Superior temporal gyrus (tissue), 1 donor: ENCODE data around the gene H2AZ2.
"Not testable (repeated sequence)": the region's sequence is repeated elsewhere in the genome, so short reads cannot be mapped to it uniquely, and the experiment has no call there.

Experiments
- DNase-seq: peaks from one replicate; pipeline ENCODE4 v3.0.0-alpha.2; 2016; ENCODE audit errors: extremely low spot score

H2AZ2 gene

DNA sequence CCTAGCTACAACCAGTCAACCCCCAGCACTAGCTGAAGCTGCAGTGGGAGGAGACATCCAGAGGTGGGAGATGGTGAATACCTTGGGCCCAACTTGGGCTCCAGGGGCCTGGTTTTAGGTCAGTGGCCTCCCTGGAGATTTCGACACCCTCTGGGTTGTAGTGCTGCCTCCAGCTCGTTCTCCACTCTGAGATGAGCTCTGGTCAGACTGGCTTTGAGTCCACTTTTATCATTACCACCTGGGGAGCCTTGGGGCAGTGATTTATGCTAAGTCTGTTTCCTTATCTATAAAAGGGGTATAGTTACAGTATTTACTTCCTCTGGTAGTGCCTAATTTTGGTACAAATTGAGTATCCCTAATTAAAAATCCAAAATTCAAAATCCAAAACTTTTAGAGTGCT, 28.6 kb downstream of the H2AZ2 start:
- DNase-seq = no peak

DNA sequence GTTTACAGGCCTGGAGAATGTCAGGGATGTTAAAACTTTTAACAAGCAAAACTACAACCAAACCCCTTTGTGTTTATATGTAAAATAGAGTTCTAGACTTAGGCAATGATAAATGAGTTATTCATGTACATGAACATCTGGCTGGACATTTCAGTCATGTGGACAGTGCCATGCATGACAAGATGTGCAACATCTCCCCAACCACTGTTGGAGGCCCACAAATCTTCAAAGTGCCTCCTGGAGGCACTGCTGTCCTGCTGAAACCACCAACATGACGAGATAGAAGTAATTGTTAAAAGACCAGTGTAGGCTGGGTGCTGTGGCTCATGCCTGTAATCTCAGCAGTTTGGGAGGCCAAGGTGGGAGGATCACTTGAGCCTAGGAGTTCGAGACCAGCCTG, 33.0 kb downstream of the H2AZ2 start:
- DNase-seq = no peak

DNA sequence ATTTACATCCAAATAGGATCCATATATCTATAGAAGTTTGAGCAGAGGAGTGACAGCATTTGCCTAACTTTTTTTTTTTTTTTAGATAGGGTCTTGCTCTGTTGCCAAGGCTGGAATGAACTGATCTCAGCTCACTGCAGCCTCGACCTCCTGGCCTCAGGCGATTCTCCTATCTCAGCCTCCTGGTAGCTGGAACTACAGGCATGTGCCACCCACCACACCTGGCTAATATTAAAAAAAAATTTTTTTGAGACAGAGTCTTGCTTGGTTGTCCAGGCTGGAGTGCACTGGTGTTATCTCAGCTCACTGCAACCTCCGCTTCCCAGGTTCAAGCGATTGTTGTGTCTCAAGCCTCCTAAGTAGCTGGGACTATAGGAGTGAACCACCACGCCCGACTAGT, 36.3 kb downstream of the H2AZ2 start:
- no peak for DNase-seq

DNA sequence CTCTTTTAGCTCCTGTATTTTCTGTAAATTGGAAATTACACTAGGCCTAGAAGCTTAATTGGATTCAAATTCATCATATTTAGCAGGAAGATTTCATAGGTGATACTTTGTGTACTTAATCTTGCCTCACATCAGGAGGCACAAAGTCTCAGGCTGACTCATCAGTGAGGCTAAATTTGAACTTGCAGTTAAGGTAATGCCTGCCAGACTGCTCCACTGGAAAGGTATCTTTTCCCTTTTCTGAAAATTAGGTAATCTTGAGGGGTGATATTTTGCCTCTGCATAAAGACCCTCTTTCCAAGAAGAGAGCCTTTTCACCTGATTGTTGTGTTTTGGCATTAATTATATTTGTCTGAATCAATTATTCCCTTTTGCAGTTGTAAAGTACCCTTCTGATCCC, 36.8 kb downstream of the H2AZ2 start:
- no peak for DNase-seq

DNA sequence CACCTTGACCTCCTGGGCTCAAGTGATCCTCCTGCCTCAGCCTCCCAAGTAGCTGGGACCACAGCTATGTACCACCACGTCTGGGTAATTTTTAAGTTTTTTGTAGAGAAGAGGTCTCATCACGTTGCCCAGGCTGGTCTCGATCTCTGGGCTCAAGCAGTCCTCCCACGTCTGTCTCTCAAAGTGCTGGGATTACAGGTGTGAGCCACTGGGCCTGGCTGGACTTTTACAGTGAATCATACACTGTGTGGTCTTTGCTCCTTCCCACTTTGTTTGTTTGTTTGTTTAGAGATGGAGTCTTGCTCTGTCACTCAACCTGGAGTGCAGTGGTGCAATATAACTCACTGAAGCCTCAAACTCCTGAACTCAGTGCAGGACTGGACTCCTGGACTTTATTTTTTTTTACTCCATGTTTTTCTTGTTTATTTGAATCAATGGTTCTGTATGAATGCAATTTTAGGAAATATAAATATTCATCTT, 38.9 kb downstream of the H2AZ2 start:
- no peak for DNase-seq

DNA sequence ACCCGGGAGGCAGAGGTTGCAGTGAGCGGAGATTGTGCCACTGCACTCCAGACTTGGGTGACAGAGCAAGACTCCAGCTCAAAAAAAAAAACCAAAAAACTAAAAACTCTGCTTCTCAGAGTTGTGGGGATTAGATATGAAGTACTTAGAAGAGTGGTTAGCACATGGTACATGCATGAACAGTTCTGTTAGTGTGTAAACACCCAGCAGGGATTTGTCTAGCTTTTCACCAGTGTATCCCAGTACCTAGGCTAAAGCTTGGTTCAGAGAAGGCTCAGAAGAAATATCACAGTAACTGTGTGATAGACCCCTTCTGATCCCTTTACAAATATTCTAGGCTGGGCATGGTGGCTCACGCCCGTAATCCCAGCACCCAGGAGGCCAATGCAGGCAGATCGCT, 41.9 kb downstream of the H2AZ2 start:
- DNase-seq = no peak

DNA sequence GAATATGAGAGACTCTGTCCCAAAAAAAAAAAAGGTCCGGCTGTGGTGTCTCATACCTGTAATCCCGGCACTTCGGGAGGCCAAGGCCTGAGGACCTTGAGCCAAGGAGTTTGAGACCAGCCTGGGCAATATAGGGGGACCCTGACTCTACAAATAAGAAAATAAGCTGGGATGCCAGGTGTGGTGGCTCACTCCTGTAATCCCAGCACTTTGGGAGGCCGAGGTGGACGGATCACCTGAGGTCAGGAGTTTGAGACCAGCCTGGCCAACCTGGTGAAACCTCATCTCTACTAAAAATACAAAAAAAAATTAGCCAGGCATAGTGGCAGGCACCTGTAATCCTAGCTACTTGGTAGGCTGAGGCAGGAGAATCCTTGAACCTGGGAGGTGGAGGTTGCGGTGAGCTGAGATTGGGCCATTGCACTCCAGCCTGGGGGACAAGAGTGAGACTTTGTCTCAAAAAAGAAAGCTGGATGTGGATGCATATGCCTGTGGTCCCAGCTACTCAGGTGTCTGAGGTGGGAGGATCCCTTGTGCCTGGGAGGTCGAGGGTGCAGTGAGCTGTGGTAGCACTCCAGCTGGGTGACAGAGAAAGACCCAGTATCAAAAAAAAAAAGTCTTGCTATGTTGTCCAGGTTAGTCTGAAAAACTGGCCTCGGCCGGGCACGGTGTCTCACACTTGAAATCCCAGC, 43.9 kb downstream of the H2AZ2 start:
- DNase-seq = not testable (repeated sequence)

DNA sequence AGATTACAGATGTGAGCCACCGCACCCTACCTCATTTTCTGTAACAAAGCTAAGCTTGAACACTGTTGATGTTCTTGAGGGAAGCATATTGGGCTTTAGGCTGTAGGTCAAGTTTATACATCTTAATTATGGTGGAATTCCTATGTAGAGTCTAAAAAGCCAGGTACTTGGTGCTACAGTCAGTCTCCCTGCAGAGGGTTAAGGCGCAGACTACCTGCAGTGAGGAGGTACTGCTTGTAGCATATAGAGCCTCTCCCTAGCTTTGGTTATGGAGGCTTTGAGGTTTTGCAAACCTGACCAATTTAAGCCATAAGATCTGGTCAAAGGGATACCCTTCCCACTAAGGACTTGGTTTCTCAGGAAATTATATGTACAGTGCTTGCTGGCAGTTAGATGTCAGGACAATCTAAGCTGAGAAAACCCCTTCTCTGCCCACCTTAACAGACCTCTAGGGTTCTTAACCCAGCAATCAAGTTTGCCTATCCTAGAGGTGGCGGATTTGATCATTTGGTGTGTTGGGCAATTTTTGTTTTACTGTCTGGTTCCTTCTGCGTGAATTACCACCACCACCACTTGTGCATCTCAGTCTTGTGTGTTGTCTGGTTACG, 45.4 kb downstream of the H2AZ2 start:
- DNase-seq = no peak

DNA sequence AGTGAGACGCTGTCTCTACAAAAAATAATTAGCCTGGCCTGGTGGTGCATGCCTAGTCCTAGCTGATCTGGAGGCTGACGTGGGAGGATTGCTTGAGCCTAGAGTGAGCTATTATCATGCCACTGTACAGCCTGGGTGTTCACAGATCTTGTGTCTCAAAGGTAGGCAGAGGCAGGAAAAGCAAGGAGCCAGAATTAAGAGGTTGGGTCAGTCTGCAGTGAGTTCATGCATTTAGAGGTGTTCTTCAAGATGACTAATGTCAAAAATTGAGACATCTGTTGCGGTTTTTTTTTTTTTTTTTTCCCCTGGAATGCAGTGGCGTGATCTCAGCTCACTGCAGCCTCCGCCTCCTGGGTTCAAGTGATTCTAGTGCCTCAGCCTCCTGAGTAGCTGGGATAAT, 46.0 kb downstream of the H2AZ2 start:
- DNase-seq = no peak

DNA sequence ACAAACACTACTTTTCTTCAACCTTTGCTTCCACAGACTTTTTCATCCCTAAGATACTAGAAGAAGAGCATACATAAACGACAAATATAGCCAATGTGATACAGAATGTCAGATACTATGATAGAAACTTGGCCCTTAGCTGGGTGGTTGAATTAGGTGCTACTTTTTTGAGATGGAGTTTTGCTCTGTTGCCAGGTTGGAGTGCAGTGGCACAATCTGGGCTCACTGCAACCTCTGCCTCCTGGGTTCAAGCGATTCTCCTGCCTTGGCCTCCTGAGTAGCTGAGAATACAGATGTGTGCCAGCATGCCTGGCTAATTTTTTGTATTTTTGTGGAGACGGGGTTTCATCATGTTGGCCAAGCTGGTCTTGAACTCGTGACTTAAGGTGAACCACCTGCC, 47.9 kb downstream of the H2AZ2 start:
- no peak for DNase-seq

DNA sequence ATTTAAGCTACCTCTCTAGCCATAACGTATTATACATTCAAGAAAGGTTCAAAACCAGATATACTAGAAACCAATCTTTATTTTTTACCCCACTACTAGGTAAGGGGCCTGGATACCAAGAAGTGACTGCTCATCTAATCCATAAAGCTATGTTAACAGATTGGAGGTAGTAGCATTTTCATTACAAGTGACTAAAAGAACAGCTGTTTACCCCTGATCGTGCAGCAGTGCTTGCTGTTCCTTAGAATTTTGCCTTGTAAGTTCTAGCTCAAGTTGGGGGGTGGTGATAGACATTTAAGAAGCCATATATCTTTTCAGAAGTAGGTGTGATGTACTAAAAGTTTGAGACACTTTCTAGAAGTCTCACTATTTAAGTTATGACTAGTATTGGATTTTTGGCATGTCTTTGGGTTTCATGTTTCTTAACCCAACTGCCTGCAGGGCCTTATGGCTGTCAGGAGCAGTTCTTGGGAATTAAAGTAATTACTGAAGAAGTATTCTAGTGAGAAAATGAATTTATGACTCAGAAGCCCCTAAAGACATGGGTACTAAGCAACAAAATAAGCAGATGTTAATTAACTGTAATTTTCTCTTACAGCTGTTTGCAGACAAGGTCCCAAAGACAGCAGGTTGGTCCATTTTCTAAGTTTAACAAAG, 49.1 kb downstream of the H2AZ2 start:
- DNase-seq = no peak

DNA sequence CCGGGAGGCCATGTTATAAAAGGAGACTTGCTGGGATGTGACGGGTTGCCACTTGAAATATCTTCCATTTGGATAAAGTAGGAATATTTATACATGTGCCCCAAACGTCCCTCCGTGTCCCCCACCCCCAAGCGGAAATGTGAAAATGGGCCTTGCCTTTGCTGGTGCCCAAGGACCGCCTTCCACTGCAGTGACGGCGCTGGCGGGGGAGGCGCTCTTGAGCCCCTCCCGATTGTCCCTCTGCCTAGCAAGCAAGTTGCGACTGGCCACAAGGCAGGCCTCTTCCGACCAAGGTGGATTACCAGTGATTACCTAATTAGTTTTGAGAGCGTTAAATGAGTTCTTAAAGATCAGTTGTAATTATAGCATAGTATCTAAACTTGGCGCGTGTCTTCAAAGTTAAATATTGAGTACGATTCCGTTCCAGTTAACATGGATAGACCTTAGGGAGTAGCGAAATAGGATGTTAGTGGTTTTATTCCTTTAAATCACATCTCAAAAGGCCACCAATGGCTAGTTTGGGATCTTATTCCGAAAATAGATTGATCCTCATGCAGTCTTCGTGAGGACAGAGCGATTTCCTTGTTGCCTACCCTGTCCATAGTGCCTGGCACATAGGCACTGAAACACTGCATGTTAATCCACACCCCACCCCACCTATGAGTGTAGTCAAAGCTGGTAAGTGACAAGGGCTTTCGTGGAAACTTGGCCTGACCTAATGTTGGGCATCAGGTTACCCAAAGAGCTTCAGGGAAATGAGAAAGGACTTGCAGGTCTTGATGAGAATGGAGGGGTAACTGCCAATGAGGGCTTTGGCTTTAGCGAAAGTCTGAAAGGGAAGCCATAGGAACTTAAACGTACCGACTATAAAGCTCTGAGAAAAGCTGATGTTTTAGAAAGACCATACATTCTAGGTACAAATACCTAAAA, 50.3 kb downstream of the H2AZ2 start:
- peak; percentile 91 for DNase-seq

DNA sequence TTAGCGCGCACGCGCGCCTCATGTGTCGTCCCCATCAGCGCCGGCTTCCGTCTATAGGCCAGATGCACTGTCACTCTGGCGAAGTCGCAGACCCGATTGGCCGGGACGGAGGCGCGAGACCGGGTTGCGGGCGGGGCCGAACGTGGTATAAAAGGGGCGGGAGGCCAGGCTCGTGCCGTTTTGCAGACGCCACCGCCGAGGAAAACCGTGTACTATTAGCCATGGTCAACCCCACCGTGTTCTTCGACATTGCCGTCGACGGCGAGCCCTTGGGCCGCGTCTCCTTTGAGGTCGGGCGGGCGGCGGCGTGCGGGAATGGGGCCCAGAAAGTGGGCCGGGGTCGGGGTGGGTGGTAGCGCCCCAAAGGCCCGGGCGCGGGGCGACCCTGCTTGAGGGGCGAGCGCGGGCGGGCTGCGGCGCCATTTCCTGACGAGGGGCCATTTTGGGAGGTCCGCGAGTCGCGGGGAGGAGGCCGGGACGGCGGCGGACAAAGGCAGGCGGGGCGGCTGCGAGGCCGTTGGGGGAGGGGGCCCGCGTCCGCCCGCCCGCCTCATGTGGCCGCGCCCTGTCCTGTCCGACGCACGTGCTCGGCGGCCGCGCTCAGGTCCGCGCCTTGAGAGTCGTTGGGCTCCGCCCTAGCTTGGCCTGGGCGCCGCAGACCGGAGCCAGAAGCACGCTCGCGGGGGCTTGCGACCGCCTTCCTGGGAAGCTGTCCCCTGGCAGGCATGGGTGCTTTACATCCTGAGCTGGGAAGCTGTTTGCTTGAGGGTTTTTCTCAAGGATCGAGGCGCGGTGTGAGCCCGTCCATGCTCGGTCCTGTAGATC, 51.2 kb downstream of the H2AZ2 start, which contains the start of gene PPIA:
PPIA (plus strand) TSS at position 178 of the 825 bp plus-strand sequence; CDS start at position 222, 44 bp downstream.
- peak; percentile 98 for DNase-seq

DNA sequence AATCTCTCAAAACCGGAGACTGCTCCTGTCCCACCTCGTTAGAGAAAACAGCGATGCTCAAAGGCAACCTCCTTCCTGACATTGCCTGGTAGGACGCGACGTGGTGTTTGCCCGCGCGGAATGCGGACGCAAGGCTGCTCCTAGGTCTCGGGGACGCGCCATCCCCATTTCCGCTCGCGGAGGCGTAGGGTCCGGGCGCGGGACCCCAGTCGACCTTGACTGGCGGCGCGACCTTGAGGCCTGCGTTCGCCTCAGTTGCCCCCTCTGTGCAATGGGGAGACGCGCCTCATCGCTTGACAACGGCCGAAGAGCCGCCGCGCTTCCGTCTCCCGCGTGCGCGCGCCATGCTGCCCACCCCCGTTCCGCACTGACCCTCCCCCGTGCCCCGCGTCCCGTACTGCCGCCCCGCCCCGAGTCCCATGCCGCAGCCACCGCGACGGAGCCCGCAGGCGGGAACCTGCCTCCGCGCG, 51.8 kb downstream of the H2AZ2 start:
- DNase-seq = peak; percentile 58

DNA sequence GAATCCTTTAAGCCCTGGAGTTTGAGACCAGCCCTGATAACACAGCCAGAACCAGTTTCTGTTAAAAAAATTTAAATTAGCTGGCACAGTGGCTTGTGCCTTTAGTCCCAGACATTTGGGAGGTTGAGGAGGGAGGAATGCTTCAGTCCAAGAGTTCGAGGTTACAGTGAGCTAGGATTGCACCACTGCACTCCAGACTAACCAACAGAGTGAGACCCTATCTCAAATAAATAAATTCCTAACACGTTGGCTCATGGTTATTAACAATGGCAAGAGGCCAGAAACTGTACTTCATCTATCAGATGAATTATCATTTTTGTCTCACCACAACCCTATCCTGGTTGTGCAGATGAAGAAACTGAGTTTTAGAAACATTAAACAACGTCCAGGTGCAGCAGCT, 53.6 kb downstream of the H2AZ2 start:
- no peak for DNase-seq

DNA sequence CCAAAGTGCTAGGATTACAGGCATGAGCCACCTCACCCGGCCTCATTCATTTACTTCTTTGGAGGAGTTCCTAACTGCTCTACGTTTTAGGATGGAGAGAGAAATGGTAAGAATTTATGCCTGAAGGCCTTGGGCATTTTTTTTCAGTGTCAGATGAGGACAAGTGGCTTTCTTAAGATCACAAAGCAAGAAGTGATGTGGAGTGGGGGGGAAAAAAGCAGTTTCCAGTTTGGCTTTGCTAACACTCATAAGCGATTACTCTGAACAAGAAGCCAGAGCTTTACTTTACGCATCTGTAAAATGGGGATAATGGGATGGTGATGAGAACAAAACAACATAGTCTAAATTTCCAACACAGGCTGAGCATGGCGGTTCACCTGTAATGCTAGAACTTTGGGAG, 54.0 kb downstream of the H2AZ2 start:
- DNase-seq = no peak

DNA sequence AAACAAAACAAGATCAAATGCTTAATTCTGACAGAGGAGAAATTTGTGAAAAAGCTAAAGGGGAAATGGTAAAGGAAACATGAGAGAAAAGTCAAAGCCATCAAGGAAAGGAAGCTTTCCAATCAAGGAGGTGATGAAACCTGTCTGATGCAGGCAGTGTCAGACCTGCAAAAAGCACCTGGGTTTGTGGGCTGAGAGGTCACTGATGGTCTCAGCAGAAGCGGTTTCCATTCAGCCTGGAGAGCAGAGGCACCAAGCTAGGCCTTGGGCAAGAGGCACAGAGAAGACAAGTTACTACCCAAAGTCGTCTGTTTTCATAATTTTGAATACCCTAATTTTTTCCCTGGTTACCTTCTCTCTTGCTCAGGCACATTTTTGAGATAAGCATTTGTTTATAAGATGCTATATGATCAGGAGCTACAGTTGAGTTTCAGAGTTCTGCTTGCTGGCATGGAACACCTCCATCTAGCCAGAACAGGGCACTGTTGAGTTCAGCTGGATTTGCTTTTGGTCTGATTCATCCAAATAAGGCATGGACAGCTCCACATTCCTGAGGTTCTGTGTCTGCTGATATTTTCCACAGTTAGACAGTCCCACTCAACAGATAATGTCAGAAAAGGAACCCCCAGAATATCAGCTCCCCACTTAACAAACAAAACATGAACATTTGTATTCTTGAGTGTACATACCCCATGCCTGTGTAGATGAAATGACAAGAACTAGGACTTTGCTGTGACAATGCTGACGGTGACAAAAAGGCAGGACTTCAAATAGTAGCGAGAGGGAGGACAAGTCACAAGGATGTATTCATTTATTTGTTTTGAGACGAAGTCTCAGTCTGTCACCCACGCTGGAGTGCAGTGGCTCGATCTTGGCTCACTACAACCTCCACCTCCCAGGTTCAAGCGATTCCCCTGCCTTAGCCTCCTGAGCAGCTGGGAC, 56.3 kb downstream of the H2AZ2 start:
- no peak for DNase-seq

DNA sequence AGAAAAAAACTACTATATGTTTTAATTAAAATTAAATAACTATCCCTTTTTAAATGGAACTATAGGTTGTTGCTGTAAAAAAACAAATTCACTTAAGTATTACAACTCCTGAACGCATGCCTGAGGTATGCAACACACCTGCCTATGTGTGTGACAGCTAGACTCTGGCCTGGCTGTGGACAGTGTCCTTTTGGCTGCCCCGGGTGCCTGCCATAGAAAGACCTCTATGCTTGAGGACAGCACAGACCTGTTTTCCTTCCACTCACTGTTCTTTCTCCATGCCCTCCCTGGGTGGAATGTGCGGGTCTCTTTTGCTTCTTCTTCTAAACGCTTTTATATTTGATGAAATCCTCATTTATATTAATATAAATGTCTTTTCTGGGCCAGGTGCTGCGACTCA, 57.9 kb downstream of the H2AZ2 start:
- DNase-seq = no peak

DNA sequence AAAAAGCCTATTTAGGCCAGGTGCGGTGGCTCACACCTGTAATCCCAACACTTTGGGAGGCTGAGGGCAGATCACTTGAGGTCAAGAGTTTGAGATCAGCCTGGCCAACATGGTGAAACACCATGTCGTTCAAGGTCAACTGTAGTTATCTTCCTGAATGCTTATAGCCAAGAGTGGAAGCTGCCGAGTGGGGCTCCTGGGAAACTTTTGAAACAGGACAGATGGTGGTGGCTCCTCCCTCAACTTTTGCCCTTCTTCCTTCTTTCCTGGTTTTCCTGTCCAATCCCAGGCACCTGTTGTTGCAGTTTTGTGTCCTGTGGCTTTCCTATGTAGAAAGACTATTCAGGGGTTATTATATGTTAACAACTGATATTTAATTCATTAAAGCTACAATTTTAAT, 60.1 kb downstream of the H2AZ2 start:
- DNase-seq = no peak

DNA sequence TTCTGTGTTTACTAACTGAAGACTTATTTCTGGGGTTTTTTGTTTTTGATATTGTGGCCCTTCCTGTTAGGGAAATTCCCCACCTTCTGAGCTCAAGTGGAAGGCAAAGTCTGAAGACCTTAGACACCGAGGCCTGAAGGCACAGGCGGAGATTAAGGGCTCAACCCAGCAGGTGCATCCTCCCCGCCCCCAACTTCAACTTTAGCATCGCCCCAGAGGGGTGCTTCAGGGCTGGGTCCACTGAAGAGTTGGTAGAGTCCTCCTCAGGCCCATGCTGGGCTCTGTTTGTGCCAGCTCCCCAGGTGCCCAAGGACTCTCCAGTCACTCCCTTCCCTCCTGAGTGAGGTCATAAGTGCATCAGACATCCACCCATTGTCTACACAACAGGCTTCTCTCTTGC, 60.8 kb downstream of the H2AZ2 start:
- DNase-seq = no peak
